NCI-H128 (cell line): ENCODE results near the gene MED19.
A peak's percentile ranks its signal among the peaks of the same experiment; 100 is the strongest.
"Not testable (repeated sequence)": the region's sequence is repeated elsewhere in the genome, so short reads cannot be mapped to it uniquely, and the experiment has no call there.

Experiments used
- DNase-seq: peaks from one replicate; lab custom pipeline; 2025; ENCODE audit not compliant: unreplicated experiment; lab: John Stamatoyannopoulos, UW

Gene MED19

DNA sequence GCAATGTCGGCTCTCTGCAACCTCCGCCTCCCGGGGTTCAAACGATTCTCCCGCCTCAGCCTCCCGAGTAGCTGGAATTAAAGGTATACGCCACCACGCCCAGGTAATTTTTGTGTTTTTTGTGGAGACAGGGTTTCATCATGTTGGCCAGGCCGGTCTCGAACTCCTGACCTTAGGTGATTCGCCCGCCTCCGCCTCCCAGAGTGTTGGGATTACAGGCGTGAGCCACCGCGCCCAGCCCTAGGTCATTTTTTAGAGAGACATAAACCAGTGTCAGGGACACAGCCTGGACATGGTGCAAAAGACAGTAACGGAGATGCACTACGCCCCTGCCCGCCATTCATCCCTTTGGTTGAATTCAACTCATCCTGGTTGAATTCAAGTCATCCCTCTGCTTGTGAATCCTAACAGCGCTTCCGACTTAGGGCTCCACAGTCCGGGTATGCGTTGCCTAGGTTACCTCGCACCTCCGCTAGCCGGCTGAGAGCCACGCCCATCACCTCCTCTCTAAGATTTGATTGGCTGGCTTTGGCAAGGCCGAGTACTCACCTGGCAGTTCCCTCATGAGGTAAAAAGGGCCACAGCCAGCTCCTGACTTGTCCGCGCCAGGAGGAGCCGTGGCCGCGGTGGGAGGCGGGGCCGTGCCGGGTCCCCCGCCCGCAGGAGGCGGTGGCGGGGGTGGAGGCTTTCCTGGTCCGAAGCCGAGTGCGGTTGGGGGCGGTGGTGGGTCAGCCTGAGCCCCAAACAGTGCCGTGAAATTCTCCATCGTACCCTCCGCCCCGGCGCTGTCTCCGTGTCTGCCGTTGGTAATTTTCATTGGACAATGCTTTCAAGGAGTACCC is at the start of gene MED19:
TSS of gene MED19 (minus strand) at position 802 of the 842 bp plus-strand sequence. CDS start at position 766, 36 bp downstream.
- peak; percentile 82 for DNase-seq

GRCh38 chr11:57758174-57758573 is 46.2 kb upstream of the MED19 start:
- no peak for DNase-seq

GRCh38 chr11:57752954-57753353 is 40.9 kb upstream of the MED19 start:
- no peak for DNase-seq

GRCh38 chr11:57751676-57752253 is 39.8 kb upstream of the MED19 start, which contains the start of gene BTBD18:
Gene BTBD18, minus strand, starts transcription at chr11:57751819. Its CDS starts 631 bp downstream, at chr11:57751188.
- no peak for DNase-seq

DNA sequence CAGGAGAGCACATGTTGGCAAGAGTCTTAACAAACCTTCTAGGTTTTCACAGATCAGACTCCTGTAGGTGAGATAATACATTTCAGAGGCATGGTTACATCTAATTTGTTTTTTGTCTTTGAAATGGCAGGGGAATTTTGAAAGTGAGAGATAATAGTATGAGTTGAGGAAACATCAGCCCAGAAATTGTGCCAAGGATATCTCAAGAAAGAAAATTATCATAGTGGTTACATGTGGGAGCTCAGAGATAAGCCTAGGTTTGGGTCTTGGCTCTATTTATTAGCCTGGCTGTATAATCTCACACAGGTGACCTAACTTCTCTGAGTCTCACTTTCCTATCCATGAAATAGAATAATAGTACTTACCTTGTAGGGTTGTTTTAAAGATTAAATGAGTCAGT is 39.2 kb upstream of the MED19 start:
- no peak for DNase-seq

GRCh38 chr11:57746920-57747319 is 34.9 kb upstream of the MED19 start:
- no peak for DNase-seq

DNA sequence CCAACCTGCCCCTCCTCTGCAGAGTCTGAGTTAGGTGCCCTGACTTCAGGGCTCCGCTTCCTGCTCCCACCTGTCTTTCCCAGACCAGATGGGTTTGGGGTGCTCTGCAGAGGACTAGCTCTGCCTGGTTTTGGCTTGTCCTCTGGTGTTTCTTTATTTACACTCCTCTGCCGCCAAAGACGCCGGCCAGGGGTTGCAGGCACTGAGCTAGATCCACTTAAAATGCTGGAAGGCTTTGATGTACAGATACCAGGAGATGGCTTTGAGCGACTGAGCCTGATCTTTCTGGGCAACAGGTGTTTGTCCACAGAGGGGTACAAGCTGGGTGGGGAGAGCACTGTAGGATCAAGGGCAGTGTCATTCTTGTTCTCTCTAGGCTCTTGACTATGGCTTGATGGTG is 33.2 kb upstream of the MED19 start:
- no peak for DNase-seq

DNA sequence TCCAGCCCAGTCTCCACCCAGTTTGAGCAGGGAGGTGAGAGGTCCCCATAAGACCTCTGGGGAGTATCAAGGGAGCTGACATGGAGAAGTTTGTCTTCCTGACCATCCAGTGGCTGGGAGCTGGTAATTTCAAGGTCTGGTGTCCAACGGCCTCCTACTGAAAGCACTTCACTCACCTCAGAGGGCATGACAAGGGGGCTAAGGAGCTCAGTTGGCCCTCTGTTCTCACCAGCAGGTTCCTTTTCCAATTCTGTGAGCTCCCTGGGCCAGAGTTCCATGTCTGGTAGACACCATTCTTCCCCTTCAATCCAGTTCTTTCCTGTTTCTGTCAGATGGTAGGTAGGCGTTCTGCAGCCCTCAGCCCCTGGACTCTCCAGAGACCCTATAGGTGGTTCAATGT is 32.3 kb upstream of the MED19 start:
- no peak for DNase-seq

- DNase-seq = no peak
Measured at GRCh38 chr11:57742087-57742452, 30.1 kb upstream of the MED19 start.

GRCh38 chr11:57741132-57742086 is 29.4 kb upstream of the MED19 start, which contains the start of gene SELENOH:
Gene SELENOH, plus strand, starts transcription at chr11:57741491. Its CDS starts 105 bp downstream, at chr11:57741596.
- DNase-seq = peak; percentile 95

- no peak for DNase-seq
Measured at GRCh38 chr11:57735619-57736298, 23.7 kb upstream of the MED19 start.

GRCh38 chr11:57732661-57733060 is 20.6 kb upstream of the MED19 start:
- DNase-seq = no peak

- DNase-seq = no peak
Measured at GRCh38 chr11:57729479-57729878, 17.5 kb upstream of the MED19 start.

DNA sequence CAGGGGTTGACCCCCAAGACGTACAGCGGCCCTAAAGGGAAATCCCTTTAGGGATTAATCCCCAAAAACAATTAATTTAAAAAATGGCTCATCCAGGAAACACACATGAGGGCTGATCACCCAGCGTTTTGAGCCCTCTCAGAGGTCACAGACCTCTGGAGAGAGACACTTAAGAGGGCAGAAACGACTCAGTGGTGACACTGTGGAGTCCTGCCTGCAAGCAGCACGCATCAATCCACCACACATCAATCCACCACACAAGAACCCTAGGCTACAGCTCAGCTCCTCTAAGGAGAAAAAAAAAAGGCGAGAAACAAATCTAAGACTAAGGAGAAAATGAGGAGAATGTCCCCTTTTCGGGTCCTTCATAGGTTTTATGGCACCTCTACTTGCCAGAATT is 16.8 kb upstream of the MED19 start:
- no peak for DNase-seq

GRCh38 chr11:57727185-57727584 is 15.2 kb upstream of the MED19 start:
- DNase-seq = no peak

GRCh38 chr11:57716726-57717125 is 4.7 kb upstream of the MED19 start:
- DNase-seq = not testable (repeated sequence)

- no peak for DNase-seq
Measured at GRCh38 chr11:57713835-57714234, 1.8 kb upstream of the MED19 start.

DNA sequence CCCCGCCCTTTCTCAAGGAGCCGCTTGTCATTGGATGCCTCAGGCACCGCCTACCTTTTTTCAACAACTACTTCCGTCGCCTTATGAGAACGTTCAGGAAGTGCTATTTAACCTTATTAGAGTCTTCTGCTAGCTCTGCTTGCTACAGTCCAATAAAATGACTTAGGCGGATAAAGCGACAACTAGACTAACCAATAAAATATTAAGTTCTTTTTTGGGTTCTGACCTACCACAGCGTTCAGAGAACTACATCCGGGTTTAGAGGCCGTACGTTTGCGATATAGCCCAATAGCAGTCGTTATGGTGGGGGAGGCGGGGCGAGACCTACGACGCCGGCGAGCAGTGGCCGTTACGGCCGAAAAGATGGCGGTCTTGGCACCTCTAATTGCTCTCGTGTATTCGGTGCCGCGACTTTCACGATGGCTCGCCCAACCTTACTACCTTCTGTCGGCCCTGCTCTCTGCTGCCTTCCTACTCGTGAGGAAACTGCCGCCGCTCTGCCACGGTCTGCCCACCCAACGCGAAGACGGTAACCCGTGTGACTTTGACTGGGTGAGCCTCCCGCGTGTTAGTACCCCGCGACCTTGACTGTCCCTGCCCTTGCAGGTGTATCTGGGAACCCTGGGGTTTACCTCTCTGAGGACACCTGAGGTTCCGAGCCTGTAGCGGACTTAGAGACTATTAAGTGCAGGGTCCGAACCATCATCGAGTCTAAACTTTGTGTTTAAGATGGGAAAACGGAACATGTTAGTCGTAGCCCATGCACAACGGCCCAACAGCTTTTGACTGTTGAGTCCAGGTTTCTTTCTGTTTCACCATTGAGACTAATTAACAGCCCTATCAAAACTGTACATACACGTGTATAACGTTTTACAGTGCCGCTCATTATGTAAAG is 488 bp upstream of the MED19 start, which contains the start of gene TMX2:
TSS of gene TMX2 (plus strand) at position 338 of the 895 bp plus-strand sequence. CDS start at position 364, 26 bp downstream.
- peak; percentile 93 for DNase-seq

GRCh38 chr11:57709802-57710367 is 2.1 kb downstream of the MED19 start:
- DNase-seq = no peak
